Epithelial cell of proximal tubule (primary cell): ENCODE results near the gene TARS3. TPM values are rescaled to one million over a fixed set of nuclear protein-coding genes. Genes with fewer than 3 reads are reported as not detected.

ENCODE experiments used
- DNase-seq: peaks from one replicate; pipeline ENCODE4 v3.0.0-alpha.2; 2011; ENCODE audit warnings: low read depth
- H3K4me3 ChIP-seq: 2 replicates; pipeline ENCODE4 v1.5.1; 2011; ENCODE audit warnings: low read depth, mild to moderate bottlenecking, low read length
- CTCF ChIP-seq: conservative IDR thresholded peaks from 2 replicates; pipeline ENCODE4 v1.5.1; 2012; ENCODE audit warnings: low read depth, mild to moderate bottlenecking, low read length
- total RNA-seq: library from RNA; depleted of rRNA; stranded (reverse); fragments of >200 nt; gene quantifications from 2 replicates; pipeline ENCODE4 v1.2.3, GENCODE V29; 2015

The TARS3 gene
- total RNA-seq, 1 donor from 2014 or later, result 9.9 TPM

- TF ChIP-seq CTCF, result no peak
- no peak overlapping the region for H3K4me3 ChIP-seq
- DNase-seq, result no peak
Observed at GRCh38 chr15:101647251-101647650, 77.0 kb downstream of the TARS3 start.

- TF ChIP-seq CTCF, result no peak
- no peak overlapping the region for H3K4me3 ChIP-seq
- no peak for DNase-seq
Observed at GRCh38 chr15:101646672-101647071, 77.6 kb downstream of the TARS3 start.

GRCh38 chr15:101642361-101642760 lies 81.9 kb downstream of the TARS3 start:
- no peak for DNase-seq
- peak; percentile 7 for TF ChIP-seq CTCF
- H3K4me3 ChIP-seq, result no peak overlapping the region

GRCh38 chr15:101641894-101642293 lies 82.4 kb downstream of the TARS3 start:
- no peak overlapping the region for H3K4me3 ChIP-seq
- TF ChIP-seq CTCF, result no peak
- DNase-seq, result no peak

DNA sequence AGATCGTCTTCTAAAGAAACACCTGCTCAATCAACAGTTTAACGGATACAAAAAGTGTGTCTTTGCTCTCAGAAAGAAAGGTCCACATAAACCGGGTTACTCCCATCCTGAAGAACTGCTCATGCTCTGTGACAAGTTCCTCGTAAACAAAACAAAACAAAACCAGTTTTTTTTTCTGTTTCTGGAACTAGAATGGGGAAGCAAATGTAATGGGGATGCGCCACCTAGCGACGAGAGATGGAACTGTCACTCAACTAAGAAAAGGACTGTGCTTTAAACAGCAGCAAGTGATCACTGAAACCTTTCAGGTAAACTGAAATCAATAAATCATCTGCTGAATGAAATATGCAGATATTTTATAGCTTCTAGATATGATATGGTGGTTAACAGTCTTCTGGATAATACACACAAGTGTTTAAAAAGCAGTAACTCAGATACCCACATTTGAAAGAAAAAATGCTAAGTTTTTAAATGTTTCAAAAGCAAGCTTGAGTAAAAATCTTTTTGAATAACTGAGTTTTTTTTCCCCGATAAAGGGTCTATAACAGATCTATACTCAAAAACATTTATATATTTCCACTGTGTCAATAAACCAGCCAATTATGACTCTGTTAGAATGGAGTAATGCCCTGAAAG lies 83.0 kb downstream of the TARS3 start:
- peak; percentile 98 for TF ChIP-seq CTCF
- no peak overlapping the region for H3K4me3 ChIP-seq
- DNase-seq, result no peak

- no peak for DNase-seq
- no peak overlapping the region for H3K4me3 ChIP-seq
- no peak for TF ChIP-seq CTCF
Observed at GRCh38 chr15:101639667-101640066, 84.6 kb downstream of the TARS3 start.

- no peak for TF ChIP-seq CTCF
- H3K4me3 ChIP-seq, result no peak overlapping the region
- DNase-seq, result no peak
Observed at GRCh38 chr15:101637919-101638318, 86.4 kb downstream of the TARS3 start.
